SK-N-SH (cell line): ENCODE measurements around the gene RAI14.

ENCODE experiments used
- EP300 ChIP-seq, 2 experiments: IDR thresholded peaks; 2 replicates each; pipeline versions ENCODE4 v1.4.0 to v1.6.1; 2012; ENCODE audit warnings: borderline replicate concordance in 1 of 2, low read depth in 1 of 2, low read length in 1 of 2
- EZH2phosphoT487 ChIP-seq: fragments of 200-600 bp; sonication (generic); IDR thresholded peaks from 2 replicates; pipeline ENCODE4 v1.6.1; 2017; ENCODE audit warnings: low read depth, mixed run types, mild to moderate bottlenecking, antibody characterized with exemption, moderate library complexity, borderline replicate concordance
- NFIC ChIP-seq: IDR thresholded peaks from 2 replicates; pipeline ENCODE4 v1.4.0; 2012; ENCODE audit warnings: borderline replicate concordance
- POLR2AphosphoS5 ChIP-seq: IDR thresholded peaks from 2 replicates; pipeline ENCODE4 v1.6.1; 2012; ENCODE audit warnings: low read depth, low read length
- TF ChIP-seq, protein P1 (sequence below): fragments of 200-600 bp; sonication (generic); IDR thresholded peaks from 2 replicates; pipeline ENCODE4 v1.6.1; 2017; ENCODE audit warnings: antibody characterized with exemption, mild to moderate bottlenecking, moderate library complexity
- TF ChIP-seq, protein P2 (sequence below): IDR thresholded peaks from 2 replicates; pipeline ENCODE4; 2012

DNA sequence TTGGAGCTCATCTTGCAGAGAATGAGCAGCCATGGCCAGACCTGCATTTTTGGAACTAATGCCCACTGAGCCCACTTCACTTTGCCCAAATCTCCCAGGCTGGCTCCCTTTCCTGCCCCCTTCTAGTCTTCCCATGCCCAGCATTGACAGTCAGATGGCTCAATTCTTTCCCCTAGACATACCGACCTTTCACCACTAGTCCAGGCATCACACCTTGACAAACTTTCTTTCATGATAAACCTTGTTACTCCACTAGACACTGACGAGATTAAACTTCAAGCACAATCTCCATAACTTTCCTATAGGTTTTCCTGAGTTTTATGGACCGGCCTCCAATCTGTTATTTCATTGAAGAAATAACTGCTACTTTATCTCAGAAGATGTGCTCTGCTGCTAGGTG, 47.8 kb upstream of the RAI14 start:
- TF ChIP-seq POLR2AphosphoS5 (no peak), EP300 (IDR thresholded peaks at IDR 0.05; ENCODE audit: borderline replicate concordance in 1 of 2, low read depth in 1 of 2, low read length in 1 of 2) (no peak), EZH2phosphoT487 (no peak), NFIC (no peak)
- TF ChIP-seq, protein P1, sequence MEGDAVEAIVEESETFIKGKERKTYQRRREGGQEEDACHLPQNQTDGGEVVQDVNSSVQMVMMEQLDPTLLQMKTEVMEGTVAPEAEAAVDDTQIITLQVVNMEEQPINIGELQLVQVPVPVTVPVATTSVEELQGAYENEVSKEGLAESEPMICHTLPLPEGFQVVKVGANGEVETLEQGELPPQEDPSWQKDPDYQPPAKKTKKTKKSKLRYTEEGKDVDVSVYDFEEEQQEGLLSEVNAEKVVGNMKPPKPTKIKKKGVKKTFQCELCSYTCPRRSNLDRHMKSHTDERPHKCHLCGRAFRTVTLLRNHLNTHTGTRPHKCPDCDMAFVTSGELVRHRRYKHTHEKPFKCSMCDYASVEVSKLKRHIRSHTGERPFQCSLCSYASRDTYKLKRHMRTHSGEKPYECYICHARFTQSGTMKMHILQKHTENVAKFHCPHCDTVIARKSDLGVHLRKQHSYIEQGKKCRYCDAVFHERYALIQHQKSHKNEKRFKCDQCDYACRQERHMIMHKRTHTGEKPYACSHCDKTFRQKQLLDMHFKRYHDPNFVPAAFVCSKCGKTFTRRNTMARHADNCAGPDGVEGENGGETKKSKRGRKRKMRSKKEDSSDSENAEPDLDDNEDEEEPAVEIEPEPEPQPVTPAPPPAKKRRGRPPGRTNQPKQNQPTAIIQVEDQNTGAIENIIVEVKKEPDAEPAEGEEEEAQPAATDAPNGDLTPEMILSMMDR = no peak
- TF ChIP-seq, protein P2, sequence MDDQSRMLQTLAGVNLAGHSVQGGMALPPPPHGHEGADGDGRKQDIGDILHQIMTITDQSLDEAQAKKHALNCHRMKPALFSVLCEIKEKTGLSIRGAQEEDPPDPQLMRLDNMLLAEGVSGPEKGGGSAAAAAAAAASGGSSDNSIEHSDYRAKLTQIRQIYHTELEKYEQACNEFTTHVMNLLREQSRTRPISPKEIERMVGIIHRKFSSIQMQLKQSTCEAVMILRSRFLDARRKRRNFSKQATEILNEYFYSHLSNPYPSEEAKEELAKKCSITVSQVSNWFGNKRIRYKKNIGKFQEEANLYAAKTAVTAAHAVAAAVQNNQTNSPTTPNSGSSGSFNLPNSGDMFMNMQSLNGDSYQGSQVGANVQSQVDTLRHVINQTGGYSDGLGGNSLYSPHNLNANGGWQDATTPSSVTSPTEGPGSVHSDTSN = no peak
